Measurements from ENCODE around the gene IGLL5.

Gene IGLL5

GRCh38 chr22:22927196-22927887 is 39.7 kb downstream of the IGLL5 start:
- no peak for DNase-seq (ENCODE audit: low read depth)

- DNase-seq (ENCODE audit: low read depth), result no peak
These were observed 40.5 kb downstream of the IGLL5 start for GRCh38 chr22:22927888-22928665.

DNA sequence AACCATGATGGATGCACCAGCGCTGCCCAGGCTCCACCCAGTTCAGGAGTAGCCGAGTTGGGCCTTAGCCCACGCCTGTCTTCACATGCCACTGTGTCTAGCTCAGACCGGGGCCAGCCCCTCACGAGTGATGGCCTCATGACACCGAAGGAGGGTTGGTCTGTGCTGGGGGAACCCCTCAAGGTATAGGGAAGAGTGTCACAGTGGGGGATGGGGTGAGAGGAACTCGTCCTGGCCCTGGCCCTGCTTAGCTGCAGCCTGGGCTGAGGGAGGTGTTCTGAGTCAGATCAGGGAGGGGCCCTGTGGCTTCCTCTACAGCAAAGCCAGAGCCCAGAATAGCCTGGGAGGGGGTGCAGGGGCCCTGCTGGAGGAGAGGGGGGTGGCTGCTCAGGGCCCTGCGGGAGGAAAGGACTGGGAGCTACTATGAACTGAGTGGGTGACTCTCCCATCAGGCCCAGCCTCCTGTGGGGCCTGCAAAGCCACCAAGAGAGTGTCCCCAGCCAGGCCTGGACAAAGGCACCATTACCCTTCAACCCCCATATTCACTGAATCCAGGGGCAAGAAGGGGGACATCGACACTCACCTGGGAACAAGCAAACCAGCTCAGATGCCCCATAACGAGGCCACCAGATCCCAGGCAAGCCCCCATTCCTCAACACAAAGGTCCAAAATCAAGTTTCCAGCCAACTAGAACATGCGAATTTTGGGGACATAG is 41.2 kb downstream of the IGLL5 start:
- no peak for DNase-seq (ENCODE audit: low read depth)

GRCh38 chr22:22929381-22930221 is 42.0 kb downstream of the IGLL5 start:
- DNase-seq (ENCODE audit: low read depth), result no peak

GRCh38 chr22:22930222-22930497 is 42.5 kb downstream of the IGLL5 start:
- no peak for DNase-seq (ENCODE audit: low read depth)

GRCh38 chr22:22930571-22931556 is 43.2 kb downstream of the IGLL5 start:
- no peak for DNase-seq (ENCODE audit: low read depth)

DNA sequence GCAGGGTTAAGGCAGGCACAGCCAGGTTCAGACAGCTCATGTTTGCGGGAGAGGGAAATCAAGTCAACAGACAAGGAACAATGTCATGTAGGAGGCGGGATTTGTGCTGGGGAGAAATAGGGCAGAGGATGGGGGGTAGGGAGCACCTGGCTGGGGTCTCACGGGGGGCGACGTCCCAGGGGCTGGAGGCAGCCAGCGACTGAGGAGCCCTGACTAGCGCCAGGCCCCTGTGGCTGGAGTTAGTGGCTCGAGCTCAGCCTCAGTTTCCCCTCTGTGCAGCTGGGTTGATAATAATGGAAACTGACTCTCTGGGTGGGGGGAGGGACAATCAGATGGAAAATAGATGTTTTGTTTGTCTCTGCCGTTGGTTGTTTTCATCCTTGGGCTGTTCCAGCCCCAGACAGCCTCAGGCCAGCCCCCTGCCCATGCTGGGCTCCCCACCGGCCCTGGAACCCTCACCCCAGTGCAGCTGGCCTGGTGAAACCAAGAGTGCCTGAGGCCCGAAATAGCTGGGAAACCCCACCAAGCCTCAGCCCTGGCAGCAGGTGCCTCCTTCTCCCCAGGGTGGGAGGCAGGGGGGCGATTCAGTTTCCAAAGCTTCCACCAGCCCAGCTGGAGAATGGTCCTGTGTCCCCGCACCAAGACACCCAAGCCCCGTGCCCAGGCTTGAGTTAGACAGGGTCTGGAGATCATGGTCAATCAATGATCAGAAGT is 44.1 kb downstream of the IGLL5 start:
- DNase-seq (ENCODE audit: low read depth), result no peak

GRCh38 chr22:22932512-22932941 is 44.9 kb downstream of the IGLL5 start:
- no peak for DNase-seq (ENCODE audit: low read depth)

GRCh38 chr22:22933100-22933806 is 45.6 kb downstream of the IGLL5 start:
- DNase-seq (ENCODE audit: low read depth), result no peak

GRCh38 chr22:22933807-22934542 is 46.4 kb downstream of the IGLL5 start:
- DNase-seq (ENCODE audit: low read depth), result no peak

GRCh38 chr22:22934543-22935055 is 47.0 kb downstream of the IGLL5 start:
- no peak for DNase-seq (ENCODE audit: low read depth)

- no peak for DNase-seq (ENCODE audit: low read depth)
These were observed 47.5 kb downstream of the IGLL5 start for GRCh38 chr22:22935056-22935545.

DNA sequence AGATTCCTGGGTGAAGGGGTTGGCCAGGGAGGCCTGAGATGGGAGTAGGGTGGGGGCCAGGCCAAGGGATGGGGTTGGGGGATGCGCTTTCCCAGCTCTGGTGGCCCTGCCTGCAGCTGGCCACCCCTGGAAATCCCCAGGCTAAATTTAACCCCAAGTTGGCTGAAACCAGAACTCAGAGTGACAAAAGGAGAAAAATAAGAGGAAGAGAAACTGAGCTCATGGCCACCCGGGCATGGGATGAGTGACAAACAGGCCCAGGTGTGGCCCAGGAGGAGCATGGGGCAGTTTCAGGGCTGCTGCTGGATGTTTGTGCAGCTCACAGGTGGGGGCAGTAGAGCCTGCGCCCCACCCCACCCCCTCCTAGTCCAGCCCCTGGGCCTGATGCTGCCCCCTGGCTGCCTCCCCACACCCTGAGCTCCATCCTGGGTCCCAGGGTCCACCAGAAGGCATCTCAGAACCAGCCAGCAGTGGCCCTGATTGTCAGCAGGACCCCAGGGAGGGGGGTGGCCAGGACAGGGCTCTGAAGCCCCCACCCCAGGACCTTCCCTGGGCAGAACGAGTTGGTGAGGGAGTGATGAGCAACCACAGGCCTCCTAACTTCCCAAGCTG is 48.0 kb downstream of the IGLL5 start:
- no peak for DNase-seq (ENCODE audit: low read depth)

DNA sequence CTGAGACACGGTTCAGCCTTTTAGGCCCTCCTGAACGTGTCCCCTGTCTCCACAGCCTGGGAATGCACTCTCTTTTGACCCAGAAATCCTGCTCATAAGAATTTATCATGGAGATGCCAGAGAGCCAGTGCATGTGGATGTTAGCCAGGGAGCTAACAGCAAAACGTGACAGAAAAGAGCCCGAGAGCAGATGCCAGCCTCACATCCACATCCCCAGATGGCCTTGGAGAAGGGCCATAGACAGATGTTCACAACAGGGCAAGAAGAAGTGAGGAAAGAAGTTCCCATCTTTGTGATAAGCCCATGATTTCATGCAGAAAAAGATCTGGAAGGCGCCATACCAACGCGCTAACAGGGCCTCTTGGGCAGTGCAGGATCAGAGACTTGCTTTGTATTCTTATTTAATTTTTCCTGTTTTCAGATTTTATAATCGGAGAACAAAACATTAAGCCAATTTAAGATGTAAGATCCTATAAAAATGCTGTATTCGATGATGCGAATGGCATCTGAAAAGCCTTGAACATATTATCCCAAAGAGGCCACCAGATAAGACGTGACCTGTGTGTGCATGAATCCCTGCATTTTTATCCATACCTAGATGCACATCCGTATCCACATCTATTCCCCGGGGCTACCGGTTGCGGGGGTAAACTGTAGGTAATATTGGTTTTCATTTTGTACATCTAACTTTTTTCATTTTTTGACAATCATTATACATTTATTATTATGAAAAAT is 48.7 kb downstream of the IGLL5 start:
- DNase-seq (ENCODE audit: low read depth), result no peak

GRCh38 chr22:22936915-22937656 is 49.5 kb downstream of the IGLL5 start:
- no peak for DNase-seq (ENCODE audit: low read depth)

DNA sequence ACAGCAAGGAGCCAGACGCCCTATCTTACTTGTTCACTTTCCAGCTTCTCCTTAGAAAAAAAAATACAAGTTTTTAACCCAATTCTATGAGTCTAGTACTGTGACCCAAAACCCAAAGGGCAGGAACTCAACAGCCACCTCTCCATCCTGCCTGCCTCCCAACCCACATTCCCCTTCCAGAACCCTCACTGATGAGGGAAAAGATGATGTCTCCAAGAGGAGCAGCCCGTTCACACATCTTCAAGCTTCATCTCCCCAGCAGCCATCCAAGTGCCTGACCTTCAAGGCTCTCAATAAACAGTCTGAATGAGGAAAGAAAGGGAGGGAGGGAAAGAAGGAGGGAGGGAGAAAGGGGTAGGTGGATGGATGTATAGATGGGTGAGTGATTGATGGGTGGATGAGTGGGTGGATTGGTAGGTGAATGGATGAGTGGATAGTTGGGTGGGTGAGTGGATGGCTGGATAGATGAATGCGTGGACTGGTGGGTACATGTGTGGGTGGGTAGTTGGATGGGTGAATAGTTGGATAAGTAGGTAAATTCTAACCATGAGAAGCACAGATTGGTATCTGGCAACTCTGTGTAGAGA is 50.4 kb downstream of the IGLL5 start:
- no peak for DNase-seq (ENCODE audit: low read depth)
